Medulla oblongata (tissue), 1 donor: ENCODE measurements around the gene ACAD8.
A peak's percentile ranks its signal among the peaks of the same experiment; 100 is the strongest.
"Not testable (repeated sequence)": the region's sequence is repeated elsewhere in the genome, so short reads cannot be mapped to it uniquely, and the experiment has no call there.

ENCODE experiments used
- DNase-seq: peaks from one replicate; pipeline ENCODE4 v3.0.0-alpha.2; 2015; ENCODE audit errors: extremely low spot score

Gene ACAD8

DNA sequence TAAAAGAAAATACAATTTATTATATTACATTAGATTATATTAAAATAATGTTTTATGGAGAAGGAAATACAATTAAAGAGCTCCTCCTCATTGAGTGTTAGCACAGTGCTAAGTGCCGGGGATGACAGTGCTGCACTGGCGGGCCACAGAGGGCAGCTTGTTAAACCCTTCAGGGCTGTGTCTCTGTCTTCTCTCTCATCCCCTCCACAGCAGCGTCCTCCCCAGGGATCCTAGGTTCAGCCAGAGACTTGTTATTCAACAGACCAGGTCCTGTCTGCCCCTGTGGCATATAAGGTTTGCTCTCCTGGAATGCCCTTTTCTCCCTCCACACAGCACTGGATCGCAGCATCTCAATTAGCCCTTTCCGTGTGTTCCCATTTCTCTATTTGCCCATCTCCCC is 14.4 kb upstream of the ACAD8 start:
- no peak for DNase-seq

DNA sequence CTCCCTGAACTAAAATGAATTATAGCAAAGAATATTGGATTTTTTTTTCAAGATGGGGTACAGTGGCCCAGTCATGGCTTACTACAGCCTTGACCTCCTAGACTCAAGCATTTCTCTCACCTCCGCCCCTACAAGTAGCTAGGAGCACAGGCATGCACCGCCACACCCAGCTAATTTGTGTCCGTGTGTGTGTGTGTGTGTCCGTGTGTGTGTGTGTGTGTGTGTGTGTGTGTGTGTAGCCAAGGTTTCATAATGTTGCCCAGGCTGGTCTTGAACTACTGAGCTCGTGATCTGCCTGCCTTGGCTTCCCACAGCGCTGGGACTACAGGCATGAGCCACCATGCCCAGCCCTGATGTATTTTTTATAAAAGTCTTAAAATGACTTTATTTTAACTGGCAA is 12.8 kb upstream of the ACAD8 start:
- no peak for DNase-seq

DNA sequence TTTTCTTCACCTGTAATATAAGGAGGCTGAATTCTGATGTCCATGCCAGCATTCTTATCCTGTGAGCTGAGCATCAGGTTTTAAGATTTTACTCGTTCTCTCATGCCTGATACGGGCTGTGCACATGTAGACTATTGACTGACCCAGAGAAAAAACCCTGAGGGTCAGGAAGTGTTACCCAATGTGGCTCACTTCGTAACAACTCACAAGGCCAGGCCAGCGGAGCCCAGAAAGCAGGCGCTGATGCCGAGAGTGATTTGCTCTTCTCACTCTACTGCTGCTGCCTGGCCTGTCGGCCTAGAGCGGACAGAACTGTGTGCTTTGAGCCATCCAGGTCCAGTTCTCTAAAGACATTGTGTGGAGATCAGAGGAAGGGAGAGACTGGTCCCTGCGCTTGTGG is 11.0 kb upstream of the ACAD8 start:
- DNase-seq = no peak

DNA sequence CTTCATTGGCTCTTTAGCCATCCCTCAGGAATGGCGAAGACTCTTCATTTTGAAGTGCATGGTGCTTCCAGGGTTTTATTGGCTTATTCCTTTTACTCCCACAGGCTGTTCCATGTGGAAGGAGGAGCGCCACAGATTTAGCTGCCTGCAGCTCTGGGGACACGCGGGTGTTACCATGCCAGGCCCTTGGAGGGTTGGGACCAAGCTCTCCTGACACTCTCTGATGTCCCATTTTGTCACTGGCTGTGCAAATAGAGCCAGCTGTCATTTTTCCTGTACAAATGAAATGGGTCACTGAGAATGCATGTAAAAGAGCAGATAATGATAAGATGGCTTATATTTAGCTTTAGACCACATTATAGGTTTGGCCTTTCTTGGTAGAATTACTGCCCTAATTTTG is 9.5 kb upstream of the ACAD8 start:
- no peak for DNase-seq

DNA sequence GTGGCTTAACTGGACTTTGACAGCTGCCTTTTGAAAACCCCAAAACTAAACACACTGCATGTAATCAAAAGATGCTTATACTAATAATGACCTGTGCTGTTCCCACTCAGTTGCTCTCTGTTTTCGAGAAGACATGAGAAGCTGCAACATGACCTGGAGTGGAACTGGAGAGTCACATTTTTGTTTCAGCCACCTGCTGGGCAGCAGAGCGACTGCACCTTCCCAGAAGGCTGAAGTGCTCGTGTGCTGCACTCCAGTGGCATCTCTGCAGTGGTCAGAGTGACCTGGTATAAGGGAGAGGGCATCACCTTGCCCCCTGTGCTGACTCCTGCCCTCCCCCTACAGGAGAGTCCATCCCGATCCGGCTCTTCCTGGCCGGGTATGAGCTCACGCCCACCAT is 8.8 kb upstream of the ACAD8 start:
- no peak for DNase-seq

DNA sequence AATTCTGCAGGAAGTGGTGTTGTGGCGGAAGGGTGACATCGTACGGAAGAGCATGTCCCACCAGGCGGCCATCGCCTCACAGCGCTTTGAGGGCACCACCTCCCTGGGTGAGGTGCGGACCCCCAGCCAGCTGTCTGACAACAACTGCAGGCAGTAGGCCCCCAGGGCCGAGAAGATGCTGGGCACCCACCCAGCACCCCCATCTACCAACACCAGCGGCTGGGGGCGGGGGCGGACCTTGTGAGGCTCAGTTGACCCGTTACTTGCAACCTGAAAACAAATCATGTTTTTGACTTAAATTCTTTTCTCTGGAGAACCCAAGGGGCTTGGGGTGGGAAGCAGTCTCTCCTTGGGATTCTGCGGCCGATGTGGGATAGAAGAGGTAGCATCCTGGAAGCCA is 7.9 kb upstream of the ACAD8 start:
- no peak for DNase-seq

DNA sequence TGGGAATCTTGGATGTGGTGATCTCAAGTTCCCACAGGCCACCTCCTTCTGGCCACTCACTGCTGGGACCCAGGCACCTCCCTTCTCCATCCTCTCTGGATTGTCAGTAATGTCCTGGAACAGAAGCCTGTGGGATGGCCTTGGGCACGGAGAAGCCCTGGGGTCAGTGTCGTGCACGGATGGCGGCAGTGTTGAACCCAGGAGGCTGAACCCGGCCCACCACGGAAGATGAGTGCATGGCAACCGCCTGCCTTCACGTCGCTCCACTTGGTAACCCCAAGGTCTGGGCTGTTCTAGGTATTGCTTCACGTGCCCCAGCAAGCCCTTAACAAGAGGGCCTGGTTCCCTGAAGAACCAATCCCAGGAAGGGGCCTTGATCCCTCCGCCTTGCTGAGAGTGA is 7.3 kb upstream of the ACAD8 start:
- no peak for DNase-seq

DNA sequence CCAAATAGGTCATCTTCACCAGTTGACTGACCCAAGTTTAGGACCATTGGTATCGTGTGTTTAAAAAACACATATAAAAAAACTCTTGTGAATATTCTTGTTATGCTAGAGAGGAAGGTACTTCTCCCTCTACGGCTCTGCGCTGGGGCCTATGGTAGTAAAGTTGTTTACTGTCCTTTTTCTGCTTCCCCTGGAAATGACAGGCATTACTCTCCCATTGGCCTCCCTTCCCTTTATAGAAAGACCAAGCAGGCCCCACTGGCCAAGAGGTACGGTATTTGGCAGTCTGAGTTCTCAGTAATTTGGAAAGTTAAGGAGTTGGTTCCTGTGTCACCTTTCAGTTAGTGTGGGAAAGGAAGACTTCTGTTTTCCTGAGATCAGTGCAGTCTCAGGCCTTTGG is 6.7 kb upstream of the ACAD8 start:
- DNase-seq = no peak

DNA sequence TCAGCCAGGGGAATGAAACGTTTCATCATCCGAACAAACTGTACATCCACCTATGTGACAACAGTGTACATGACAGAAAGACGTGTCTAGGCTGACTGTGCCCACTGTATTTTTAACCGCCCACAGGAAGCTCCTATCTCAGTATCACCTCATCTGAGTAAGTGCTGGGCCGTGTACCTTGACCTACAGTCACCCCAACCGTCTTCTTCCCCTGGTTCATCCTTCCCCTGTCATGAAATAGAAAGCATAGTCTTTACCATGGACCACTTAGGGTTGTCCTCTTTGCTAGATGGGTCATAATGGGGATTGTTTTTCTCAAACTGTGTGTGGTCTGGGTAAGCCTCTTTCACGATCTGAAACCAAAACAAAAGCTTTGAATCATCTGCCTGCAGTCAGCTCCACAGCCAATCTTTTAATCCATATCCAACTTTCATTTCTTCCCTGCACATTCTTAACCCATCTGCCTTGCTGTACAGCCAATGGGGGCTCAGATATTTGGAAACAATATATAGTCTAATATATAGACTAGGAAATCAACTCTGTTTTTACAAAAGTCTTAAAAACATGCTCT is 4.4 kb upstream of the ACAD8 start:
- no peak for DNase-seq

DNA sequence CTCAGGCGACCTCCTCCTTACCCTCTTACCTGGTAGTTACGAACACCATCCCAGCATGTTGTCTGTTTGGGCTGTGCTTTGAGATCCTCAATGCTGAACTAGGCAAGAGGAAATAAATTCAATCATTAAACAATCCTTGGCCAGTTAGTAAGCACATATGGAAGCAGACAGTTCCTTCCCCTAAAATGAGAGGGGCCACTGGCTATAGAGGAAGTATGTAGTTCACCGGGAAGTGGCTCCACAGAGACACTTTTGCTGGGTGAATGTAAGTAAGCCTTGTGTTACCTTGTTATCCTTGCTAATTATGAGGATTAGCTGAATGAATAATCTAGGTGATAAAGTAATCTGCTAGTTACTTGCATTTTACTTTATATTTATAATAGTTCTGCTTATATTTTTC is 3.1 kb upstream of the ACAD8 start:
- no peak for DNase-seq

DNA sequence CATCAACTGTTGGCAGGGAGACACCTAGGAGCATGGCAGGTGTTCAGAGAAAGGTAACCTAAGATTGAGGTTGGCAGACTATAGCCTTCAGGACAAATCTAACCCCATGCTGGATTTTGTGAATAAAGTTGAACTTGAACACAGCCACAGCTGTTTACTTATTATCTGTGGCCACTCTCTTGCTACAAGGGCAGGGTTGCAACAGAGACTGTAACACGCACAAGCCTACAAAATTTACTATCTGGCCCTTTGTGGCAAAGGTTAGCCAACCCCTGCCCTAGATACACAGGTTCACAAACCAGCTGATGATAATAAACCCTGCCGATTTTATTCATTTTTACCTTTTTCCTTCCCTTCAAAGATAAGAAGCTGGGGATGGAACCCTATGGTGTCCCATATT is 2.7 kb upstream of the ACAD8 start:
- no peak for DNase-seq

DNA sequence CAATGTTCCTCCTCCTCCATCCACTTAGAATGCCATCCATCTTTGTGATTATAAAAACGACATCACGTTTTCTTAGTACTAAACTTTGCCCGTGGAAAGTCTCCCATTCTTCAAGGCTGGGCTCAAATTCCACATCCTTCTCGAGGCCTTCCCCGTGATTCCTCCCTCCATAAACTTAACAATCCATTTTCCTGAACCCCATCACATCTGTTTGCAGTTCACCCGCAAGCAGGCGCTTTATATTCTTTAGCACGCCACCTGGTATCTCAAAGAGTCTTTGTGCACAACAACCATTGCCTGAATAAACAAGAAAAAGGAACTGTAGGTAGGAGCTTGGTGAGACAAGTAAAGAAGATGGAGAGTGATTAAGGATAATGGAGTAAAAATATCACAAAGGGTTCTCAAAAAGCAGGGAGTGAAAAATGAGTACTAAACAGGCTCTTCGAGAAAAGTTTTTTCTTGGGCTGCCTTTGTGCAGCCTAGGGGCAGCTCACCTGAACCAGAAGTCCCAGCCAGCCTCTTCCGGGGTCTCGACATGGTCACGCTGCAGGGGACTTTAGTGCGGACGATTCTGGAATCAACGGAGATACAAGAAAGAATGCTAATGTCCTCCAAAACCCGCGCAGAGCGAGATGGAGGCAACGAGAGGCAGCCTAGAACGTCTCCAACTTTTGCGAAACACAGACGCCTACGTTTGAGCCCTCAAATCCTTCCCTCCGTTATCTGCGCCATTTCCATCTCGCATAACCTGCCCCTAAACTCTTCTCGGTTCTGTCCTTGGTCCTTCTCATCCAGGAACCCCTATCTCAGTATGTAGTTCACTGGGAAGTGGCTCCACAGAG is 801 bp upstream of the ACAD8 start:
- peak; percentile 12 for DNase-seq

DNA sequence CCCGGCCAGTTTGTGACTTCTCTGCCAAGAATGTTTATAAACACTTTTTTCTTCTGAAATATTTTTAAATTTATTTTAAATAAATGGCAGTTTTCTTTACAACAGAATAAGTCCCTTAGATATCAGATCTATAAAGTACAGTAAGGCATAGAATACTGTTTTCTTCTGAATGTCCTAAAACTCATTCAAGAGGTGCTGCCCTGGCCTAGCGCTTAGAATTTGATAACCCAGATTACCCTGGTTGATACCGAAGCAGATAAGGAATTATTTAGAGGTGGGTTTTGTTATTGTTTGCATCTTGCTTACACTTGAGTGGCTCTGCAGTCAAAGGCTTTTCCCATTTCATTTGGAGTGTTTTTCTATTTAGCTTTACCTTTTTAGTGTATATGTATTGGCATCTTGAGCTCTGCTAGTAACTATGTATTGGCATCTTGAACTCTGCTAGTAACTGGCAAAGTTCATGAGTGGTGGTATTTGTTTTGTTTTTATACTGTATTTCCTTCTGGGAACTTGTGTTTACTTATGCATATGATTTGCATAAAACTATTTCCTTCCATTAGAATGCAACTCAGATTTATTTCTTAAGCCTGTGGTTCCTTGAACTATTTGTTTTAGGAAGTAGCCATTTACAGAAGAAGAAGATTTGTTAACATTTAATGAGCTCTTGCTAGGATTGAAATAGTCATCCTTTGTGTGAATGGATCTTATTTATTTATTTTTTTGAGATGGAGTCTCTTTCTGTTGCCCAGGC is 1.2 kb downstream of the ACAD8 start:
- DNase-seq = no peak

DNA sequence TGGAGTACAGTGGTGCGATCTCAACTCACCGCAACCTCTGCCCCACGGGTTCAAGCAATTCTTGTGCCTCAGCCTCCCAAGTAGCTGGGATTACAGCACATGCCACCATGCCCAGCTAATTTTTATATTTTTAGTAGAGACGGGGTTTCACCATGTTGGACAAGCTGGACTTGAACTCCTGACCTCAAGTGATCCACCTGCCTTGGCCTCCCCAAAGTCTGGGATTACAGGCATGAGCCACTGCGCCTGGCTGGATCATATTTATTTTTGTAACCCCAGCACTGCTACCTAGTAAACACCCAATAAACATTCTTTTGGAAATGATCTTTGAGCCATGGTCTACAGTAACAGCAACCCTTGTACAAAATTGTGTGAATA is 1.8 kb downstream of the ACAD8 start:
- not testable (repeated sequence) for DNase-seq

DNA sequence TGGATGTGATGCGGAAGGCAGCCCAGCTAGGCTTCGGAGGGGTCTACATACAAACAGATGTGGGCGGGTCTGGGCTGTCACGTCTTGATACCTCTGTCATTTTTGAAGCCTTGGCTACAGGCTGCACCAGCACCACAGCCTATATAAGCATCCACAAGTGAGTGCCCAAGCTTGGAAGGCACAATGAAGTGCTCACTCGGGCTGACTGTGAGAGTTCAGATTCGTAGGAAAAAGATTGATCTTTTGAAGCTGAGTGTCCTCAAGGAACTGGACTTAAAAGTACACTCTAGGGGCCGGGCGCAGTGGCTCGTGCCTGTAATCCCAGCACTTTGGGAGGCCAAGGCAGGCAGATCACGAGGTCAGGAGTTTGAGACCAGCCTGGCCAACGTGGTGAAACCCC is 3.7 kb downstream of the ACAD8 start:
- DNase-seq = no peak

DNA sequence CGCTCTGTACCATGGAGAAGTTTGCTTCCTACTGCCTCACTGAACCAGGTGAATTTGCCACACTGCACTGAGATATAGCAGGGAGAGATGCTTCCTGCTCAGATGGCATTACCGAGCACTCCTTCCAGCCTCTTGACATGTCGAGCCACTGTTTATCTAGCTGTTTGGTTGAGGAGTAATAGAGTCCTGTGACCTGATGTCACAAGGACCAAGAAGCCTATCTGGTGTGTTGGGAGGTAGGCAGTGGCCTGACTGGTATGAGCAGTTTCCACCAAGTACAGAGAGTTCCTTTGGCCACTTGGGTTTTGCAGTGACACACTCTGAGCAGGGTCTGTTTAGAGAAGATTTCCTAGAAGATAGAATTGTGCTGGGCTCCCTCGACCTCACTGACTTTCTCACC is 5.2 kb downstream of the ACAD8 start:
- DNase-seq = no peak

DNA sequence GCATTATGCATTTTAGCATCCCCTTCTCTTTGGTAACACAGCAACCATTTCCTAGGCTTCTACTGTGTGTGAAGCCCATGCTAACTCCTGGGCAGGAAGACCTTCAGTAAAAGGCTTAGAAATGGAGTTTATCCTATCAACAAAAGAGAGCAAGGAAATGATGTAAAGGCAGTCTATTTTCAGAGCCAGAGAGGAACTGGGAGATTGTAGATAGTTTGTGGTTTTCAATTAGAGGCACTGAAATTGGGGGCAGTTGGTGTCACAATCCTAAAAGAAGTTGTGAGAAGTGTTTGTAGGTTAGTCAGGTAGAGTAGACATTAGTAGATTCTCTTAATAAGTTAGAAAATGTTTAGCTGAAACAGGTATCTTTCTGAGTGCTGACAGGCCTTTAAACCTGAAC is 7.1 kb downstream of the ACAD8 start:
- DNase-seq = no peak

DNA sequence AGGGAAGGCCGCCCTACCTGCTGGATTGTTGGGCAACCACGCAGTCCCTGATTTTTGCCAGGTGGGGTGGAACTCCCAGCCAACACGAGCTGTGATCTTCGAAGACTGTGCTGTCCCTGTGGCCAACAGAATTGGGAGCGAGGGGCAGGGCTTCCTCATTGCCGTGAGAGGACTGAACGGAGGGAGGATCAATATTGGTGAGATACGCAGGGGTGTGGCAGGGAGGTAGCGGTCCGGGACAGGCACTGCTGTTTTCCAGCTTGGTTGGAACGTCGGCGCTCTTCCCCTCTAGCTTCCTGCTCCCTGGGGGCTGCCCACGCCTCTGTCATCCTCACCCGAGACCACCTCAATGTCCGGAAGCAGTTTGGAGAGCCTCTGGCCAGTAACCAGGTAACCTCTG is 7.6 kb downstream of the ACAD8 start:
- no peak for DNase-seq

DNA sequence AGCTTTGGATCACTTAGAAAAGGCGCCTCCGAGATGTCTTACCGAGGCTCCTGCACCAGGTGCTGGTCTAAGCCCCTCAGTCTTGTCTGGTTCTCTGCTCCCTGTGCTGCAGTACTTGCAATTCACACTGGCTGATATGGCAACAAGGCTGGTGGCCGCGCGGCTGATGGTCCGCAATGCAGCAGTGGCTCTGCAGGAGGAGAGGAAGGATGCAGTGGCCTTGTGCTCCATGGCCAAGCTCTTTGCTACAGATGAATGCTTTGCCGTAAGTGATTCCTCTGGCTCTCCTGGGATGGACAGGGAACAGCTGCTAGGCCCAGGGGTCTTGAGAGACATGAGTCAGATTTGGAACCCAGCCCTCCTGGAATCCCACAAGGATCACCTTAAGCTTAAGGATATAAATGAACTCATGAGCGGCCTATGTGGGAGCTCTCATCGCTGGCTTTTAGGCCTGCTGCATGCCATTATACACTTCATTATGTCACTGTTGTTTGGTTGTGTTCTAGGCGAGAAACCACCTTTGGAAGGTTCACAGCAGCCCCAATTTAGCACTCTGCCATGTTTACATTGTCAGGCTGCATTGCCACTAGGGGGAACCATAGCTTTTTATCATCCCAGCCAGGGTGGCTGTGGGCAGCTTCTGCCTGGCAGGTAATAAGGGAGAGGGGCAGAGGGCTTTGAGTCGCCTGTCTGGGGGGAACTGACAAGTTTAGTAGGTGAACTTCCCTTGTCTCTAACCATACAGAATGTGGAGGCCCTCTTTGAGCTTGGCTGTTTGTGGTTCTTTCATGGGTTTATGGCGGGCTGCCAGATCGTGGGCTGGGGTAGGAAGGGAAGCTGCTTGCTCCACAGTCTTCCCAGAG is 8.5 kb downstream of the ACAD8 start:
- DNase-seq = no peak

DNA sequence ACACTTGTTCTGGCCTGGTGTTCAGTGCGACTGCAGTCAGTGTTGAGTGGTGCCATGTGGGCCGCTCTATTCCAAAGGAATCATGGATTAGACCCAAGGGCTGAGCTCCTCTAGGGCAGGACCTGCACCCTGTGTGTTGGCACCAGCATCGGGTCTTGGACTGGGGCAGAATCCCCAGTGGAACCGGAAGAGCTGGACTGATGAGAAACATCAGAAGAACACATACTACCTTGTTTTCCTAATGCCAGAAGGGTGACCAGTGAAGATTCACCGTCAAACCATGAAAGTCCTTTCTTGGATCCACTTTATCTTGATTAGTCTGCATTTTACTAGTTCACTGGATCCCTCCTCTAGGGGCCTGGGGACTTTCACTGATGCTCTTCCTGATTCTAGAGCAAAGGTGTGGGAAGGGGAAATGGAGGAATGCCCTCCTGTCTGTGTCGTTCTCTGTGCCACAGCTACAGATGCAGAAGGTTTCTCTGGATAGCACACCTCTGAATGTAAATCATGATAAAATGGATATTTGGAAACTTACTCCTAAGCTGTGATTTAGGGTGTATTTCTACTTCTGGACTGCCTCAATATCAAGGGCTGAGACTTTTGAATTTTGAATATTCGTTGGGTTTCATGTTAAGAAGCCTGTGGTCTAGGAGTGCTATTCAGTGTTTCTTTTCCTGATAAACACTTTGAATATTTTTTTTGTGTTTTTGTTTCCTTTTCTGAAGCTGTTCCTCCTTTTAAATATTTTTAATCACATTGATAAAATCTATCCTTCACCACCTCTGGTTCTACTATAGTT is 11.8 kb downstream of the ACAD8 start:
- DNase-seq = no peak

DNA sequence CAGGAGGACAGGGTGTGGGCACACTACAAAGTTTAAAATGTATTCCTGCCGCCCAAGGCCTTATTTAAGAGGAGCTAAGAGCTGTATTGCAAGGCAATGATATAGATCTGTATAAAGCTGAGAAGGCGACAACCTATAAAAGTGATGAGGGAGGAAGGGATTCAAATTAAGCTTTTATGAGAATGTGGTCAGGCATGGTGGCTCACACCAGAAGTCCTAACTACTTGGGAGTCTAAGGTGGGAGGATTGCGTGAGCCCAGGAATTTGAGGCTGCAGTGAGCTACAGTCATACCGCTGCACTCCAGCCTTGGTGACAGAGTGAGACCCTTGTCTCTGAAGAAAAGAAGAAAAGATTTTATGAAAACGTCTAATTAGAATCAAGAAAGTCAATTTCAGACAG is 13.1 kb downstream of the ACAD8 start:
- DNase-seq = no peak
